ENCODE data around the gene EGF.

EGF gene

DNA sequence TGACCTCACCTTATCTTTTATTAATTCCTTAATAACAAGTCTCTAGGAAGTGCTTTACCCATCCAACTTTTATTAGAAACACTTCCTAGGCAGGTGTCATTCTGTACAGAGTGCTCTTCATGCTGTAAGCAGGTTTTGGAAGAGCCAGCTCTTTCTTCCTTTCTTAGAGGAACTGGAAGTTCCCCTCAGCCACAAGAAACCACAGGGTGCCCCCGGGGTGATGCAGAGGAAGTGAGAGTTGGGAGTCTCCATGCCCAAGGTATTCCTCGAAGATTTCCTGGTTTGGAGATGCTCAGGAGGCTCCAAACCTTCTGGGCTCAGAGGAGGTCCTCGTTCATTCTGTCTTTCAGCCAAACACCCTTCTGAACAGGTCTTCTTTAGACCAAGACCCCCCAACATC, 83.8 kb downstream of the EGF start:
- Histone ChIP-seq H3K9me3 (ENCODE audit: control insufficient read depth, insufficient read depth, low read depth, low read length) (no peaks in the 10 kb centered on the region), H3K27ac (ENCODE audit: extremely low read depth, low read depth, low read length) (no peak overlapping the region), H3K4me1 (ENCODE audit: control insufficient read depth, insufficient read depth, low read length) (no peaks in the 10 kb centered on the region), H3K4me3 (ENCODE audit: low read depth, low read length) (no peak overlapping the region), H3K36me3 (ENCODE audit: control insufficient read depth in 2 of 2, insufficient read depth in 1 of 2, low read length in 2 of 2) (no peaks in the 10 kb centered on the region)
- ChIA-PET CTCF (interaction anchor here (0.6 to 4.2 kb wide), 4 partner anchors 142 to 521 kb away, joined by 3 to 63 read pairs (median 26); no protein-coding TSS in a partner anchor), POLR2A (no interaction called here)
- TF ChIP-seq ZNF175 (tag by site-specific recombination; IDR thresholded peaks at IDR 0.05): no peak
- TF ChIP-seq, protein P1, sequence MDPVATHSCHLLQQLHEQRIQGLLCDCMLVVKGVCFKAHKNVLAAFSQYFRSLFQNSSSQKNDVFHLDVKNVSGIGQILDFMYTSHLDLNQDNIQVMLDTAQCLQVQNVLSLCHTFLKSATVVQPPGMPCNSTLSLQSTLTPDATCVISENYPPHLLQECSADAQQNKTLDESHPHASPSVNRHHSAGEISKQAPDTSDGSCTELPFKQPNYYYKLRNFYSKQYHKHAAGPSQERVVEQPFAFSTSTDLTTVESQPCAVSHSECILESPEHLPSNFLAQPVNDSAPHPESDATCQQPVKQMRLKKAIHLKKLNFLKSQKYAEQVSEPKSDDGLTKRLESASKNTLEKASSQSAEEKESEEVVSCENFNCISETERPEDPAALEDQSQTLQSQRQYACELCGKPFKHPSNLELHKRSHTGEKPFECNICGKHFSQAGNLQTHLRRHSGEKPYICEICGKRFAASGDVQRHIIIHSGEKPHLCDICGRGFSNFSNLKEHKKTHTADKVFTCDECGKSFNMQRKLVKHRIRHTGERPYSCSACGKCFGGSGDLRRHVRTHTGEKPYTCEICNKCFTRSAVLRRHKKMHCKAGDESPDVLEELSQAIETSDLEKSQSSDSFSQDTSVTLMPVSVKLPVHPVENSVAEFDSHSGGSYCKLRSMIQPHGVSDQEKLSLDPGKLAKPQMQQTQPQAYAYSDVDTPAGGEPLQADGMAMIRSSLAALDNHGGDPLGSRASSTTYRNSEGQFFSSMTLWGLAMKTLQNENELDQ (tag by site-specific recombination; IDR thresholded peaks at IDR 0.05; ENCODE audit: low read depth): no peak

DNA sequence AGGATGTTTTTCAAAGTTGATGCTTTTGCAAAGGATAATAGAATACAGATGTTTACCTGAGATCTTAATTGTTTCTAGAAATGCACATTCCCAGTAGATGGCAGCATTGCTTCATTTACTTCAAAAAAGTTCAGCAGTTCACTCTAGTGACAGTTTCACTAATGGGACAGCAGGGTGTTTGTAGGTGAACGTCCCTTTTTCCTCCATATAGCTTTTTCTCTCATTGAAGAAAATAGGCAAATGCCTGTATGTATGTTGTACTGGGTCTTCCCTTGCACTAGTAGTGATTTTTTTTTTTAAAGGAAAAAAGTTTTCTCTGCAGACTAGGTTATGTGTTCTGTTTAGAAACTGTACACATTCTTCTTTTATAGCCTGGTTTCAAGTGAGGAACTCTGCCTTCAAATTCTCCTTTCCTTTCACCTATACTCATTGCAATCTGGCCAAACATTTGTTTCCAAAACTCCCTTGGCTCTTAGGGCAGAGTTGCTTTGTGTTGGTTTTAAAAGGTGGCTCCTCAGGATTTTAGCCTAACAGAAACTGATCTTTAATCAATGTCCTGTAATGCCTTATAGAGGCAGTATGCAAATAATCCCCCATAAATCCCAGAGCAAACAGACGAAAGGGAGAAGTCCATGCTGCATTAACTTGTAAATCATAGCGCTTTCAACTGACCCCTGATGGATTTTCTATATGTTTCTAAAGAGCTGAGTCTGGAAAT, 86.3 kb downstream of the EGF start:
- POLR2A ChIA-PET: no interaction called here
- TF ChIP-seq PRDM1 (tag by site-specific recombination; IDR thresholded peaks at IDR 0.05): peak; percentile 71
- TF ChIP-seq ZNF654 (tag by site-specific recombination; IDR thresholded peaks at IDR 0.05; ENCODE audit: low read depth): peak; percentile 89
- TF ChIP-seq, protein P2, sequence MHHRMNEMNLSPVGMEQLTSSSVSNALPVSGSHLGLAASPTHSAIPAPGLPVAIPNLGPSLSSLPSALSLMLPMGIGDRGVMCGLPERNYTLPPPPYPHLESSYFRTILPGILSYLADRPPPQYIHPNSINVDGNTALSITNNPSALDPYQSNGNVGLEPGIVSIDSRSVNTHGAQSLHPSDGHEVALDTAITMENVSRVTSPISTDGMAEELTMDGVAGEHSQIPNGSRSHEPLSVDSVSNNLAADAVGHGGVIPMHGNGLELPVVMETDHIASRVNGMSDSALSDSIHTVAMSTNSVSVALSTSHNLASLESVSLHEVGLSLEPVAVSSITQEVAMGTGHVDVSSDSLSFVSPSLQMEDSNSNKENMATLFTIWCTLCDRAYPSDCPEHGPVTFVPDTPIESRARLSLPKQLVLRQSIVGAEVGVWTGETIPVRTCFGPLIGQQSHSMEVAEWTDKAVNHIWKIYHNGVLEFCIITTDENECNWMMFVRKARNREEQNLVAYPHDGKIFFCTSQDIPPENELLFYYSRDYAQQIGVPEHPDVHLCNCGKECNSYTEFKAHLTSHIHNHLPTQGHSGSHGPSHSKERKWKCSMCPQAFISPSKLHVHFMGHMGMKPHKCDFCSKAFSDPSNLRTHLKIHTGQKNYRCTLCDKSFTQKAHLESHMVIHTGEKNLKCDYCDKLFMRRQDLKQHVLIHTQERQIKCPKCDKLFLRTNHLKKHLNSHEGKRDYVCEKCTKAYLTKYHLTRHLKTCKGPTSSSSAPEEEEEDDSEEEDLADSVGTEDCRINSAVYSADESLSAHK (tag by site-specific recombination; IDR thresholded peaks at IDR 0.05): peak; percentile 50; the same call in 1 of the 2 replicates
- TF ChIP-seq ZNF660 (tag by site-specific recombination; IDR thresholded peaks at IDR 0.05): 0 out of 2 replicates have a peak, but pooled peaks have one; percentile 30
- no peak for TF ChIP-seq ZNF404 (tag by site-specific recombination; IDR thresholded peaks at IDR 0.05)
- TF ChIP-seq, protein P3, sequence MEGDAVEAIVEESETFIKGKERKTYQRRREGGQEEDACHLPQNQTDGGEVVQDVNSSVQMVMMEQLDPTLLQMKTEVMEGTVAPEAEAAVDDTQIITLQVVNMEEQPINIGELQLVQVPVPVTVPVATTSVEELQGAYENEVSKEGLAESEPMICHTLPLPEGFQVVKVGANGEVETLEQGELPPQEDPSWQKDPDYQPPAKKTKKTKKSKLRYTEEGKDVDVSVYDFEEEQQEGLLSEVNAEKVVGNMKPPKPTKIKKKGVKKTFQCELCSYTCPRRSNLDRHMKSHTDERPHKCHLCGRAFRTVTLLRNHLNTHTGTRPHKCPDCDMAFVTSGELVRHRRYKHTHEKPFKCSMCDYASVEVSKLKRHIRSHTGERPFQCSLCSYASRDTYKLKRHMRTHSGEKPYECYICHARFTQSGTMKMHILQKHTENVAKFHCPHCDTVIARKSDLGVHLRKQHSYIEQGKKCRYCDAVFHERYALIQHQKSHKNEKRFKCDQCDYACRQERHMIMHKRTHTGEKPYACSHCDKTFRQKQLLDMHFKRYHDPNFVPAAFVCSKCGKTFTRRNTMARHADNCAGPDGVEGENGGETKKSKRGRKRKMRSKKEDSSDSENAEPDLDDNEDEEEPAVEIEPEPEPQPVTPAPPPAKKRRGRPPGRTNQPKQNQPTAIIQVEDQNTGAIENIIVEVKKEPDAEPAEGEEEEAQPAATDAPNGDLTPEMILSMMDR (tag by site-specific recombination; IDR thresholded peaks at IDR 0.05): peak; percentile 41; the same call in 1 of the 2 replicates
- TF ChIP-seq, protein P4, sequence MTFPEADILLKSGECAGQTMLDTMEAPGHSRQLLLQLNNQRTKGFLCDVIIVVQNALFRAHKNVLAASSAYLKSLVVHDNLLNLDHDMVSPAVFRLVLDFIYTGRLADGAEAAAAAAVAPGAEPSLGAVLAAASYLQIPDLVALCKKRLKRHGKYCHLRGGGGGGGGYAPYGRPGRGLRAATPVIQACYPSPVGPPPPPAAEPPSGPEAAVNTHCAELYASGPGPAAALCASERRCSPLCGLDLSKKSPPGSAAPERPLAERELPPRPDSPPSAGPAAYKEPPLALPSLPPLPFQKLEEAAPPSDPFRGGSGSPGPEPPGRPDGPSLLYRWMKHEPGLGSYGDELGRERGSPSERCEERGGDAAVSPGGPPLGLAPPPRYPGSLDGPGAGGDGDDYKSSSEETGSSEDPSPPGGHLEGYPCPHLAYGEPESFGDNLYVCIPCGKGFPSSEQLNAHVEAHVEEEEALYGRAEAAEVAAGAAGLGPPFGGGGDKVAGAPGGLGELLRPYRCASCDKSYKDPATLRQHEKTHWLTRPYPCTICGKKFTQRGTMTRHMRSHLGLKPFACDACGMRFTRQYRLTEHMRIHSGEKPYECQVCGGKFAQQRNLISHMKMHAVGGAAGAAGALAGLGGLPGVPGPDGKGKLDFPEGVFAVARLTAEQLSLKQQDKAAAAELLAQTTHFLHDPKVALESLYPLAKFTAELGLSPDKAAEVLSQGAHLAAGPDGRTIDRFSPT (tag by site-specific recombination; IDR thresholded peaks at IDR 0.05): no peak

DNA sequence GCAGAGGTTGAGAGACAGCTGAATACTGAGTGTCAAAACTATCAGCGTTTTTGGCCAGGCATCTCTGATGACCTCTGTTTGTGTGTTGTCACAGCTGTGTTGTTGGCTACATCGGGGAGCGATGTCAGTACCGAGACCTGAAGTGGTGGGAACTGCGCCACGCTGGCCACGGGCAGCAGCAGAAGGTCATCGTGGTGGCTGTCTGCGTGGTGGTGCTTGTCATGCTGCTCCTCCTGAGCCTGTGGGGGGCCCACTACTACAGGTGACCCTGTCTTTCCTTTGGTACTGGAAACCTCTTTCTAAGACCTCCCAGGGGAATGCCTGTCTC, 86.9 kb downstream of the EGF start:
- H3K4me1 ChIP-seq (ENCODE audit: control insufficient read depth, insufficient read depth, low read length): no peaks in the 10 kb centered on the region
- POLR2A ChIA-PET: no interaction called here
- CTCF ChIA-PET: interaction anchor here (0.6 to 4.2 kb wide), 7 partner anchors 17 to 1853 kb away, joined by 3 to 63 read pairs (median 3); no protein-coding TSS in a partner anchor
- H3K9me3 ChIP-seq (ENCODE audit: control insufficient read depth, insufficient read depth, low read depth, low read length): no peaks in the 10 kb centered on the region
- H3K27ac ChIP-seq (ENCODE audit: extremely low read depth, low read depth, low read length): no peak overlapping the region
- H3K36me3 ChIP-seq (ENCODE audit: control insufficient read depth in 2 of 2, insufficient read depth in 1 of 2, low read length in 2 of 2): no peaks in the 10 kb centered on the region
- H3K4me3 ChIP-seq (ENCODE audit: low read depth, low read length): no peak overlapping the region
- TF ChIP-seq ZNF121 (tag by site-specific recombination; IDR thresholded peaks at IDR 0.05) (no peak), SCRT1 (tag by site-specific recombination; IDR thresholded peaks at IDR 0.05; ENCODE audit: borderline replicate concordance) (no peak), HOXD13 (CRISPR knock-in tag; IDR thresholded peaks at IDR 0.05; ENCODE audit: borderline replicate concordance) (no peak), ZNF626 (tag by site-specific recombination; IDR thresholded peaks at IDR 0.05) (no peak), KLF7 (tag by site-specific recombination; IDR thresholded peaks at IDR 0.05; ENCODE audit: borderline replicate concordance) (no peak), ZNF16 (tag by site-specific recombination; IDR thresholded peaks at IDR 0.05; ENCODE audit: low read depth) (no peak), ZNF10 (tag by site-specific recombination; IDR thresholded peaks at IDR 0.05) (no peak), ZNF341 (tag by site-specific recombination; IDR thresholded peaks at IDR 0.05; ENCODE audit: low read depth) (no peak)
- TF ChIP-seq, protein P5, sequence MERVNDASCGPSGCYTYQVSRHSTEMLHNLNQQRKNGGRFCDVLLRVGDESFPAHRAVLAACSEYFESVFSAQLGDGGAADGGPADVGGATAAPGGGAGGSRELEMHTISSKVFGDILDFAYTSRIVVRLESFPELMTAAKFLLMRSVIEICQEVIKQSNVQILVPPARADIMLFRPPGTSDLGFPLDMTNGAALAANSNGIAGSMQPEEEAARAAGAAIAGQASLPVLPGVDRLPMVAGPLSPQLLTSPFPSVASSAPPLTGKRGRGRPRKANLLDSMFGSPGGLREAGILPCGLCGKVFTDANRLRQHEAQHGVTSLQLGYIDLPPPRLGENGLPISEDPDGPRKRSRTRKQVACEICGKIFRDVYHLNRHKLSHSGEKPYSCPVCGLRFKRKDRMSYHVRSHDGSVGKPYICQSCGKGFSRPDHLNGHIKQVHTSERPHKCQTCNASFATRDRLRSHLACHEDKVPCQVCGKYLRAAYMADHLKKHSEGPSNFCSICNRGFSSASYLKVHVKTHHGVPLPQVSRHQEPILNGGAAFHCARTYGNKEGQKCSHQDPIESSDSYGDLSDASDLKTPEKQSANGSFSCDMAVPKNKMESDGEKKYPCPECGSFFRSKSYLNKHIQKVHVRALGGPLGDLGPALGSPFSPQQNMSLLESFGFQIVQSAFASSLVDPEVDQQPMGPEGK (tag by site-specific recombination; IDR thresholded peaks at IDR 0.05): no peak

More for the DNA sequence above, 86.3 kb downstream of the EGF start:
- no peaks in the 10 kb centered on the region for H3K9me3 ChIP-seq (ENCODE audit: control insufficient read depth, insufficient read depth, low read depth, low read length)
- H3K36me3 ChIP-seq (ENCODE audit: control insufficient read depth in 2 of 2, insufficient read depth in 1 of 2, low read length in 2 of 2): no peaks in the 10 kb centered on the region
- H3K4me3 ChIP-seq (ENCODE audit: low read depth, low read length): no peak overlapping the region
- H3K27ac ChIP-seq (ENCODE audit: extremely low read depth, low read depth, low read length): no peak overlapping the region
- CTCF ChIA-PET: interaction anchor here (0.5 to 4.2 kb wide), 17 partner anchors 17 to 1635 kb away, joined by 3 to 63 read pairs (median 3); no protein-coding TSS in a partner anchor
- no peaks in the 10 kb centered on the region for H3K4me1 ChIP-seq (ENCODE audit: control insufficient read depth, insufficient read depth, low read length)
